GM18508 (cell line): Measurements from ENCODE around the gene FAM90A26.
"Not testable (repeated sequence)": the region's sequence is repeated elsewhere in the genome, so short reads cannot be mapped to it uniquely, and the experiment has no call there.

Experiments used
- ATAC-seq: cut with Tn5 transposase; IDR thresholded peaks from one replicate; pipeline ENCODE4 v1.9.1; 2021; ENCODE audit warnings: moderate number of reproducible peaks; ENCODE audit not compliant: insufficient read depth, unreplicated experiment

FAM90A26 gene, protein sequence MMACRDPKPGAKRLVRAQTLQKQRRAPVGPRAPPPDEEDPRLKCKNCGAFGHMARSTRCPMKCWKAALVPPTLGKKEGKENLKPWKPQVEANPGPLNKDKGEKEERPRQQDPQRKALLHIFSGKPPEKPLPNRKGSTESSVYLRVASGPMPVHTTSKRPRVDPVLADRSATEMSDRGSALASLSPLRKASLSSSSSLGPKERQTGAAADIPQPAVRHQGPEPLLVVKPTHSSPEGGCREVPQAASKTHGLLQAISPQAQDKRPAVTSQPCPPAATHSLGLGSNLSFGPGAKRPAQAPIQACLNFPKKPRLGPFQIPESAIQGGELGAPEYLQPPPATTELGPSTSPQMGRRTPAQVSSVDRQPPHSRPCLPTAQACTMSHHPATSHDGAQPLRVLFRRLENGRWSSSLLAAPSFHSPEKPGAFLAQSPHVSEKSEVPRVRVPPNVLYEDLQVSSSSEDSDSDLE

GRCh38 chr4:9169791-9170459, at the start of gene FAM90A26:
Gene FAM90A26 (plus strand): TSS chr4:9170409. CDS start chr4:9173173, 2,764 bp downstream.
- not testable (repeated sequence) for ATAC-seq

DNA sequence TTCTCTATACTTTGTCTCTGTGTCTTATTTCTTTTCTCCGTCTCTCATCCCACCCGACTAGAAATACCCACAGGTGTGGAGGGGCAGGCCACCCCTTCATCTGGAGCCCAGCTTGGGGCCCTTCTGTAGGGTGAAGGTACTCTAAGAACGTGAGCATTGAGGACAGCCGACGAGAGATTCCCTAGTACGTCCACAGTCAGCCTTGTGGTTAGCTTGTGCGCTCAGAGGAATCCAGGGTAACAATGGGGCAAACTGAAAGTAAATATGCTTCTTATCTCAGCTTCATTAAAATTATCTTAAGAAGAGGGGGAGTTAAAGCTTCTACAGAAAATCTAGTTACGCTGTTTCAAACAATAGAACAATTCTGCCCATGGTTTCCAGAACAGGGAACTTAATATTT, 47.5 kb upstream of the FAM90A26 start:
- ATAC-seq: not testable (repeated sequence)

- not testable (repeated sequence) for ATAC-seq
Measured at GRCh38 chr4:9123572-9124007, 46.6 kb upstream of the FAM90A26 start.

GRCh38 chr4:9125601-9126161, 44.5 kb upstream of the FAM90A26 start:
- ATAC-seq: not testable (repeated sequence)

DNA sequence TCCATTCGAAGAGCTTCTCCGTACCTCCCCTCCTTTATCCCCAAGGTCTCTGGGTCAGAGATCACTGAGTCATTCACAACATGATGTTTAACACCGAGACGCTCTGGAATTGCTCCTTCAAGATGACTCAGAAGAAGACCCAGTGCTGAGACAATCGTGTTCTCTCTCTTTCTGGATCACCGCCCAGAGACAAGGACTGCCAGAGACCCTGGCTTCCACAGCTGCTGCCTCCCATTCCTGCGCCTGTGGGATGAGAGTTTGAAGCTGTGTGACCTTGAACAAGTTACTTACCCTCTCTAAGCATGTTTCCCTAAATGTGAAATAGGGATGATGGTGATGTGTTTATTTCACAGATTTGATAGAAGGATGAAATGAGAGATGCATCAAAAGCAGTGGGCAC, 38.8 kb upstream of the FAM90A26 start:
- ATAC-seq: not testable (repeated sequence)

DNA sequence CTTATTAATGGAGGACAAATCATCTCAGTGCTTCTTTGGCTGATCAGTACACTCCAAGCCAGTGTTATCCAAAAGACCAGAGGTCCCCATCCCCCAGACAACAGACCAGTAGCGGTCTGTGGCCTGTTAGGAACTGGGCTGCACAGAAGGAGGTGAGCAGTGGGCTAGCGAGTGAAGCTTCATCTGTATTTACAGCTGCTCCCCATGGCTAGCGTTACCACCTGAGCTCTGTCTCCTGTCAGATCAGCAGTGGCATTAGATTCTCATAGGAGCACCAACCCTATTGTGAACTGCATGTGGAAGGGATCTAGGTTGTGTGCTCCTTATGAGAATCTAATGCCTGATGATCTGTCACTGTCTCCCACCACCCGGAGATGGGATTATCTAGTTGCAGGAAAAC, 37.4 kb upstream of the FAM90A26 start:
- not testable (repeated sequence) for ATAC-seq

- ATAC-seq: not testable (repeated sequence)
Measured at GRCh38 chr4:9134011-9134410, 36.2 kb upstream of the FAM90A26 start.

GRCh38 chr4:9134556-9134955, 35.7 kb upstream of the FAM90A26 start:
- ATAC-seq: not testable (repeated sequence)

DNA sequence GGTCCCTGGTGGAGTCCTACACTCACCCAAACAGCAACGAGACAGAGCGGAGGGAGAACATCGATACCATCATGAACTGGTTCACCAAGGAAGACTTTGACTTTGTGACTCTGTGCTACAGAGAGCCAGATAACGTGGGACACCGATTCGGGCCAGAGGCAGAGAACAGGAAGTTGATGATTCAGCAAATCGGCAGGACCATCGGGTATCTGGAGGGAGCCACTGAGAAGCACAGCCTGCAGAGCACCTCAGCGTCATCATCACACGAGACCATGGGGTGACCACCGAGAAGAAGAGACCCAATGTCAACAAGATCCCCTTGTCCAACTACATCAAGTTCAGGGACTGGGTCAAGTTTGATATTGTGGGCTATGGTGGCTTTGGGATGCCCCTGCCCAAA, 29.2 kb upstream of the FAM90A26 start:
- ATAC-seq: not testable (repeated sequence)

- not testable (repeated sequence) for ATAC-seq
Measured at GRCh38 chr4:9142786-9143185, 27.4 kb upstream of the FAM90A26 start.

GRCh38 chr4:9143421-9144080, 26.7 kb upstream of the FAM90A26 start:
- no peak for ATAC-seq

GRCh38 chr4:9146967-9147366, 23.2 kb upstream of the FAM90A26 start:
- ATAC-seq: no peak

GRCh38 chr4:9147368-9147767, 22.8 kb upstream of the FAM90A26 start:
- not testable (repeated sequence) for ATAC-seq

DNA sequence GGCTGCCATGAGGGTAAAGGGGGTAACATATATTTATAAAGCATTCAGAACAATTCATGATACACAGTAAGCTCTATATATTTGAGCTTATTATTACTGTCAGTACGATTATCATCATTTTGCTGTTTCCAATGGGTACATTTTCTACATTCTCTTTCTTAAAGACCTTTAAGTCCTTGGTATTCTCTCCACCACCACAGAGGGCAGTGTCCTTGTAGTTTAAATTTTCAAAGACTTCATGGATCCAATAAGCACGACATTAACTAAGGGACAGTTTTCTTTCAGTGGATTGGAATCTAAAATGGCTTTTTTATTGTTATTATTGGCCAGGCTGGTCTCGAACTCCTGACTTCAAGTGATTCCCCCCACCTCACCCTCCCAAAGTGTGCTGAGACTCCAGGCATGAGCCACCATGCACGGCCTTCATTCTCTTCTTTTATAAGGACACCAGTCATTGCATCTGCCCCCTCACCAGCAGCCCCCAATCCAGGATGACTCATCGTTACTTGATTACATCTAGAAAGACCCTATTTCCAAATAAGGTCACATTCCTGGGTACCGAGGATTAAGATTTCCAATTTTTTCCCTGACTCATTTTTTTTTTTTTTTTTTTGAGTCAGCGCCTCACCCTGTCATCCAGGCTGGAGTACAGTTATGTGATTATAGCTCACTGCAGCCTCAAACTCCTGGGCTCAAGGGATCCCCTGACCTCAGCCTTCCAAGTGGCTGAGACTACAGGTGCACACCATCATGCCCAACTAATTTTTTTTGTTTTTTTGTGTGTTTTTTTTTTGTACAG, 21.4 kb upstream of the FAM90A26 start:
- not testable (repeated sequence) for ATAC-seq

- not testable (repeated sequence) for ATAC-seq
Measured at GRCh38 chr4:9151809-9152179, 18.4 kb upstream of the FAM90A26 start.

DNA sequence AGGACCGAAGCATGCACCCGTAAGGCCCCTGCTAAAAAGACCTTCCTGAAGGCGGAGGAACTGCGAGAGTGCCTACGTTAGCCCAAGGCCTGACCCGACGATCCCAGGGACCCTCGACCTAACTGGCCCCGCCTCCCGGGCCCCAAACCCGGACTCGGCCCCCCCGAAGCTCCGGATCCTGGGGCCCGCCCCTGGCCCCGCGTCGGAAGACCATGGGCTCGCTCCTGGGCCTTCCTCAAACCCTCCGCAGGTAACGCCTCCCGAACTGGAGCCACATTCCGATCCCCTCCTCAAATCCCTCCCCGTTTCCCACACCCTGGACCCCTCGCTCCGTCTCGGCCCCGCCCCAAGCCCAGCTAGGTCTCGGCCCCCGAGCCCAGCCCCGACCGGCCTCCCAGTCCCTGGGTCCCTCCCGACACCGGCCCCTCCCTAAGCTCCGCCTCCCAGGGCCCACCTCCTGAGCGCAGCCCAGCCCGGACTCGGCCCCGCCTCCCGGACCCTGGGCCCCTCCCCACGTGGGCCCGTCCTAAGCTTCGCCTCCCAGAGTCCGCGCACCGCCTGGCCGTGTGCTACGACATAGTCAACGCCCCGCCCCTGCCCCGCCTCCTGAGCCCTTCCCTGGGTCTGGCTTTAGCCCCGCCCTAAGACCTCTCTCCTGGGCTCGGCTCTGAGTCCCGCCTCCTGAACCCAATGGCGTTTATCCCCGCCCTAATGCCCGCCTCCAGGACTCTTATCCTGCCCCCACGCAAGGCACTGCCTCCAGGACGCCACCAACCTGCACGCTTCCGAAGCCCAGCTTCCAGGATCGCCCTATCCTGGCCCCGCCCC, 17.8 kb upstream of the FAM90A26 start:
- ATAC-seq: not testable (repeated sequence)

- not testable (repeated sequence) for ATAC-seq
Measured at GRCh38 chr4:9153008-9153570, 17.1 kb upstream of the FAM90A26 start.

DNA sequence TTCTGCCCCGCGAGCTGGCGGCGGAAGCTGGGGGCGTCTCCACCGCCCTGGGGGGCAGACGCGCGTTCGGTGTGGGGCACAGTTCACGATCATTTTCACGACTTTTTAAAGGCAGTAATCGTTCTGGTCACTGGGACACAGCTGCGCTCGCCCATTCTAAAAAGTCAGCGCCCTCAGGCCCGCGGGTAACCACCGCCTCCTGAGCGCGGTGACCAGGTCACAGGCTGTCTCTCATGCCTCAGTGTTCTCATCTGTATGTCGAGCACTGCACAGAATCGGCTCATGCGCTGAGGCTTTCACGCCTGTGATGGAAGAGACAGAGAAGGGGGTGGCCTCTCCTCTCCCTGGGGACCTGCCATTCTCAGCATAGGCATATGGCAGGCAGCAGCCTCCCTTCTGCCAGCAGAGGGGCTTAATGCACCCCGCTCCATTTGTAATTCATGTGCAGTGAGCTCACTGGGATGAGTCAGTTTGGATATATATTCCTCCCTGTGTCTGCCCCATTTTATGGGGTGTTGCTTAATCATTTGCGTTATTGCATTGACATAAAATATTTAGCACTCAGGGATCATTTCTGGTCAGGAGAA, 16.5 kb upstream of the FAM90A26 start:
- not testable (repeated sequence) for ATAC-seq
